ENCODE results near the gene SYT17. TPM values are rescaled to one million over a fixed set of nuclear protein-coding genes. Genes with fewer than 3 reads are reported as not detected.

Gene SYT17
- total and polyA plus RNA-seq, 11 donors, result 0.23 to 5.2 (median 0.66) TPM

- no peaks in the 10 kb centered on the region for H3K27me3 ChIP-seq
- ATAC-seq (peak in 3 of 4 donors; percentile 14 to 59 (median 21)), DNase-seq (peak in 1 of 5 donors; percentile 32)
- H3K4me1 ChIP-seq, result peaks cover 0 to 76% (median 46%) of the 10 kb centered on the region in 12 donors
- H3K4me3 ChIP-seq, result peak overlapping the region in 1 of 12 donors; percentile 14
- peak overlapping the region; percentile 67 to 94 (median 86) for H3K27ac ChIP-seq
- intact Hi-C loops (cut with DNase I), result loop anchor here in 3 of 10 donors (2.0 to 10.0 kb wide), 3 partner anchors 17 to 47 kb away; partner anchors contain the start of gene ITPRIPL2 (in 1 of the 3)
- no peak for TF ChIP-seq POLR2A (IDR thresholded peaks at IDR 0.05)
- TF ChIP-seq CTCF (IDR thresholded peaks at IDR 0.05), result no peak
- no peaks in the 10 kb centered on the region for H3K9me3 ChIP-seq
- H3K36me3 ChIP-seq, result no peaks in the 10 kb centered on the region
These were observed 36.2 kb upstream of the SYT17 start for GRCh38 chr16:19131825-19132218.

GRCh38 chr16:19132255-19132654 is 35.8 kb upstream of the SYT17 start:
- no peaks in the 10 kb centered on the region for H3K36me3 ChIP-seq
- H3K4me3 ChIP-seq, result no peak overlapping the region
- DNase-seq (no peak), ATAC-seq (no peak)
- peaks cover 0 to 76% (median 49%) of the 10 kb centered on the region in 12 donors for H3K4me1 ChIP-seq
- WGBS, 4 donors, result 80 to 92% (median 92%) methylated on average over 1 of the region's 1 CpG
- TF ChIP-seq POLR2A (IDR thresholded peaks at IDR 0.05), result no peak
- TF ChIP-seq CTCF (IDR thresholded peaks at IDR 0.05), result no peak
- no peaks in the 10 kb centered on the region for H3K9me3 ChIP-seq
- peak overlapping the region in 11 of 12 donors; percentile 68 to 94 (median 86) for H3K27ac ChIP-seq
- intact Hi-C loops (cut with DNase I), result loop anchor here in 1 of 10 donors (10.0 kb wide), 1 partner anchor 47 kb away; no protein-coding TSS in a partner anchor
- H3K27me3 ChIP-seq, result no peaks in the 10 kb centered on the region

GRCh38 chr16:19132898-19133297 is 35.1 kb upstream of the SYT17 start:
- Histone ChIP-seq H3K27ac (peak overlapping the region in 9 of 12 donors; percentile 77 to 94 (median 86)), H3K4me1 (peaks cover 0 to 76% (median 55%) of the 10 kb centered on the region in 12 donors), H3K27me3 (no peaks in the 10 kb centered on the region), H3K36me3 (no peaks in the 10 kb centered on the region), H3K4me3 (no peak overlapping the region), H3K9me3 (no peaks in the 10 kb centered on the region)
- no peak for DNase-seq
- intact Hi-C loops (cut with DNase I), result loop anchor here in 1 of 10 donors (10.0 kb wide), 1 partner anchor 48 kb away; no protein-coding TSS in a partner anchor
- 78 to 84% (median 82%) methylated on average over 9 to 11 of the region's 11 CpGs for whole genome bisulfite sequencing, 4 donors
- TF ChIP-seq POLR2A (IDR thresholded peaks at IDR 0.05), result no peak
- TF ChIP-seq CTCF (IDR thresholded peaks at IDR 0.05), result no peak
- ATAC-seq, result no peak

GRCh38 chr16:19133600-19133999 is 34.4 kb upstream of the SYT17 start:
- no peaks in the 10 kb centered on the region for H3K36me3 ChIP-seq
- H3K27me3 ChIP-seq, result no peaks in the 10 kb centered on the region
- DNase-seq (no peak), ATAC-seq (no peak)
- 84 to 95% (median 88%) methylated on average over 1 of the region's 1 CpG for WGBS, 4 donors
- H3K9me3 ChIP-seq, result no peaks in the 10 kb centered on the region
- intact Hi-C loops (cut with DNase I), result loop anchor here in 1 of 10 donors (10.0 kb wide), 1 partner anchor 49 kb away; no protein-coding TSS in a partner anchor
- peaks cover 0 to 76% (median 60%) of the 10 kb centered on the region in 12 donors for H3K4me1 ChIP-seq
- no peak for TF ChIP-seq CTCF (IDR thresholded peaks at IDR 0.05)
- no peak for TF ChIP-seq POLR2A (IDR thresholded peaks at IDR 0.05)
- no peak overlapping the region for H3K4me3 ChIP-seq
- peak overlapping the region in 1 of 12 donors; percentile 94 for H3K27ac ChIP-seq
